ENCODE measurements around the gene RAB27B. TPM values are rescaled to one million over a fixed set of nuclear protein-coding genes. Genes with fewer than 3 reads are reported as not detected.
"Not testable (repeated sequence)": the region's sequence is repeated elsewhere in the genome, so short reads cannot be mapped to it uniquely, and the experiment has no call there.

Gene RAB27B
- total and polyA plus RNA-seq, 2 donors (not counting 1 experiment from before 2014, with no cell fraction given): 0.01 to 0.07 TPM

GRCh38 chr18:54813977-54814565, 14.2 kb upstream of the RAB27B start:
- DNase-seq (no peak), ATAC-seq (ENCODE audit: low read depth) (no peak)
- TF ChIP-seq EZH2 (IDR thresholded peaks at IDR 0.05; ENCODE audit: borderline replicate concordance, insufficient read depth, low read depth, low read length, poor library complexity, severe bottlenecking): no peak
- no peak for TF ChIP-seq CTCF (IDR thresholded peaks at IDR 0.05)
- no CpG with 5 or more reads among the region's 1 CpG for WGBS (ENCODE audit: insufficient coverage)
- H3K27me3 Mint-ChIP-seq: no peaks in the 10 kb centered on the region
- no peaks in the 10 kb centered on the region for H3K79me2 ChIP-seq (ENCODE audit: control insufficient read depth, insufficient read depth, low read length)
- ChIA-PET CTCF (no interaction called here), POLR2A (no interaction called here)
- no peaks in the 10 kb centered on the region for H3K4me1 ChIP-seq (ENCODE audit: control insufficient read depth in 2 of 2, insufficient read depth in 2 of 2, low read length in 2 of 2)
- H3K9me3 Mint-ChIP-seq (ENCODE audit: insufficient read depth): no peaks in the 10 kb centered on the region
- no peak overlapping the region for H3K27ac Mint-ChIP-seq
- no peak overlapping the region for H3K4me2 ChIP-seq (replicated peaks; ENCODE audit: low read depth, low read length, poor library complexity, severe bottlenecking)
- H3K4me3 ChIP-seq (ENCODE audit: control extremely low read depth in 1 of 5, extremely low read depth in 1 of 5, insufficient read depth in 1 of 5, low read depth in 2 of 5, low read length in 4 of 5): no peak overlapping the region
- intact Hi-C loops (cut with micrococcal nuclease): no loop called here
- H3K36me3 ChIP-seq (replicated peaks in 1 of 2; ENCODE audit: control extremely low read depth in 1 of 2, control insufficient read depth in 1 of 2, extremely low read depth in 1 of 2, insufficient read depth in 2 of 2, low read length in 1 of 2): no peaks in the 10 kb centered on the region
- H3K9ac ChIP-seq (ENCODE audit: low read length): no peak overlapping the region
- H2AFZ ChIP-seq (ENCODE audit: insufficient read depth, low read depth, low read length, poor library complexity, severe bottlenecking): no peak overlapping the region
- H3K27me3 ChIP-seq (replicated peaks in 1 of 4; ENCODE audit: control extremely low read depth in 1 of 4, control insufficient read depth in 3 of 4, insufficient read depth in 4 of 4, low read length in 3 of 4): no peaks in the 10 kb centered on the region
- no peaks in the 10 kb centered on the region for H3K4me1 Mint-ChIP-seq
- H3K4me3 Mint-ChIP-seq: no peak overlapping the region
- no peak overlapping the region for H3K27ac ChIP-seq (ENCODE audit: low read length in 2 of 2)
- H4K20me1 ChIP-seq (ENCODE audit: control insufficient read depth, insufficient read depth, low read length, poor library complexity, severe bottlenecking): no peaks in the 10 kb centered on the region
- no peaks in the 10 kb centered on the region for H3K9me3 ChIP-seq (ENCODE audit: control extremely low read depth in 1 of 3, control insufficient read depth in 2 of 3, insufficient read depth in 1 of 3, low read length in 2 of 3)

- Histone ChIP-seq H3K36me3 (replicated peaks in 1 of 2; ENCODE audit: control extremely low read depth in 1 of 2, control insufficient read depth in 1 of 2, extremely low read depth in 1 of 2, insufficient read depth in 2 of 2, low read length in 1 of 2) (no peaks in the 10 kb centered on the region), H3K4me3 (ENCODE audit: control extremely low read depth in 1 of 5, extremely low read depth in 1 of 5, insufficient read depth in 1 of 5, low read depth in 2 of 5, low read length in 4 of 5) (no peak overlapping the region), H2AFZ (ENCODE audit: insufficient read depth, low read depth, low read length, poor library complexity, severe bottlenecking) (no peak overlapping the region), H3K27me3 (replicated peaks in 1 of 4; ENCODE audit: control extremely low read depth in 1 of 4, control insufficient read depth in 3 of 4, insufficient read depth in 4 of 4, low read length in 3 of 4) (no peaks in the 10 kb centered on the region), H3K79me2 (ENCODE audit: control insufficient read depth, insufficient read depth, low read length) (no peaks in the 10 kb centered on the region), H3K4me2 (replicated peaks; ENCODE audit: low read depth, low read length, poor library complexity, severe bottlenecking) (no peak overlapping the region), H3K9me3 (ENCODE audit: control extremely low read depth in 1 of 3, control insufficient read depth in 2 of 3, insufficient read depth in 1 of 3, low read length in 2 of 3) (no peaks in the 10 kb centered on the region), H3K9ac (ENCODE audit: low read length) (no peak overlapping the region), H3K27ac (ENCODE audit: low read length in 2 of 2) (no peak overlapping the region), H3K4me1 (ENCODE audit: control insufficient read depth in 2 of 2, insufficient read depth in 2 of 2, low read length in 2 of 2) (no peaks in the 10 kb centered on the region), H4K20me1 (ENCODE audit: control insufficient read depth, insufficient read depth, low read length, poor library complexity, severe bottlenecking) (no peaks in the 10 kb centered on the region)
- H3K27me3 Mint-ChIP-seq: no peaks in the 10 kb centered on the region
- no peaks in the 10 kb centered on the region for H3K9me3 Mint-ChIP-seq (ENCODE audit: insufficient read depth)
- POLR2A ChIA-PET: no interaction called here
- no peak overlapping the region for H3K27ac Mint-ChIP-seq
- WGBS (ENCODE audit: insufficient coverage): no CpG with 5 or more reads among the region's 2 CpGs
- no peak for ATAC-seq (ENCODE audit: low read depth)
- H3K4me1 Mint-ChIP-seq: no peaks in the 10 kb centered on the region
- no peak overlapping the region for H3K4me3 Mint-ChIP-seq
- no peak for TF ChIP-seq EZH2 (IDR thresholded peaks at IDR 0.05; ENCODE audit: borderline replicate concordance, insufficient read depth, low read depth, low read length, poor library complexity, severe bottlenecking)
- no peak for TF ChIP-seq CTCF (IDR thresholded peaks at IDR 0.05)
- CTCF ChIA-PET: no interaction called here
- DNase-seq: no peak
- intact Hi-C loops (cut with micrococcal nuclease): no loop called here
Observed at GRCh38 chr18:54815086-54815485, 13.2 kb upstream of the RAB27B start.

- H2AFZ ChIP-seq (ENCODE audit: insufficient read depth, low read depth, low read length, poor library complexity, severe bottlenecking); POLR2A ChIA-PET; H3K27ac ChIP-seq (ENCODE audit: low read length in 2 of 2); H3K9me3 Mint-ChIP-seq (ENCODE audit: insufficient read depth); H3K79me2 ChIP-seq (ENCODE audit: control insufficient read depth, insufficient read depth, low read length); H4K20me1 ChIP-seq (ENCODE audit: control insufficient read depth, insufficient read depth, low read length, poor library complexity, severe bottlenecking); H3K36me3 ChIP-seq (replicated peaks in 1 of 2; ENCODE audit: control extremely low read depth in 1 of 2, control insufficient read depth in 1 of 2, extremely low read depth in 1 of 2, insufficient read depth in 2 of 2, low read length in 1 of 2); H3K4me1 Mint-ChIP-seq; H3K27me3 Mint-ChIP-seq; DNase-seq; H3K4me2 ChIP-seq (replicated peaks; ENCODE audit: low read depth, low read length, poor library complexity, severe bottlenecking); H3K4me3 ChIP-seq (ENCODE audit: control extremely low read depth in 1 of 5, extremely low read depth in 1 of 5, insufficient read depth in 1 of 5, low read depth in 2 of 5, low read length in 4 of 5); H3K27ac Mint-ChIP-seq; H3K4me1 ChIP-seq (ENCODE audit: control insufficient read depth in 2 of 2, insufficient read depth in 2 of 2, low read length in 2 of 2); H3K9me3 ChIP-seq (ENCODE audit: control extremely low read depth in 1 of 3, control insufficient read depth in 2 of 3, insufficient read depth in 1 of 3, low read length in 2 of 3); H3K9ac ChIP-seq (ENCODE audit: low read length); CTCF ChIA-PET; ATAC-seq (ENCODE audit: low read depth); H3K27me3 ChIP-seq (replicated peaks in 1 of 4; ENCODE audit: control extremely low read depth in 1 of 4, control insufficient read depth in 3 of 4, insufficient read depth in 4 of 4, low read length in 3 of 4); H3K4me3 Mint-ChIP-seq; intact Hi-C loops (cut with micrococcal nuclease): not testable (repeated sequence)
- WGBS (ENCODE audit: insufficient coverage): no CpG with 5 or more reads among the region's 2 CpGs
Observed at GRCh38 chr18:54820785-54821275, 7.4 kb upstream of the RAB27B start.
